Measurements from ENCODE around the gene TTC32.
"Not testable (repeated sequence)": the region's sequence is repeated elsewhere in the genome, so short reads cannot be mapped to it uniquely, and the experiment has no call there.

The TTC32 gene

GRCh38 chr2:19898592-19899329 is 3.0 kb downstream of the TTC32 start:
- no peak for DNase-seq

- no peak for DNase-seq
Observed at GRCh38 chr2:19897623-19898245, 4.0 kb downstream of the TTC32 start.

- no peak for DNase-seq
Observed at GRCh38 chr2:19895535-19895934, 6.2 kb downstream of the TTC32 start.

GRCh38 chr2:19894134-19894792 is 7.5 kb downstream of the TTC32 start:
- DNase-seq = no peak

GRCh38 chr2:19893520-19894133 is 8.2 kb downstream of the TTC32 start:
- DNase-seq = no peak

- DNase-seq = not testable (repeated sequence)
Observed at GRCh38 chr2:19891971-19892370, 9.8 kb downstream of the TTC32 start.

- DNase-seq = no peak
Observed at GRCh38 chr2:19890104-19890503, 11.7 kb downstream of the TTC32 start.

- no peak for DNase-seq
Observed at GRCh38 chr2:19888831-19889230, 13.0 kb downstream of the TTC32 start.

GRCh38 chr2:19887510-19887909 is 14.3 kb downstream of the TTC32 start:
- DNase-seq = no peak

GRCh38 chr2:19886261-19886660 is 15.5 kb downstream of the TTC32 start:
- DNase-seq = no peak

- DNase-seq = no peak
Observed at GRCh38 chr2:19885791-19886190, 16.0 kb downstream of the TTC32 start.

GRCh38 chr2:19883971-19884720 is 17.6 kb downstream of the TTC32 start:
- no peak for DNase-seq

- no peak for DNase-seq
Observed at GRCh38 chr2:19883486-19883885, 18.3 kb downstream of the TTC32 start.

GRCh38 chr2:19882286-19882685 is 19.5 kb downstream of the TTC32 start:
- DNase-seq = no peak

- no peak for DNase-seq
Observed at GRCh38 chr2:19881908-19882265, 19.9 kb downstream of the TTC32 start.

- DNase-seq = no peak
Observed at GRCh38 chr2:19881221-19881907, 20.4 kb downstream of the TTC32 start.

- not testable (repeated sequence) for DNase-seq
Observed at GRCh38 chr2:19880191-19880590, 21.6 kb downstream of the TTC32 start.

GRCh38 chr2:19879120-19879519 is 22.7 kb downstream of the TTC32 start:
- DNase-seq = no peak

GRCh38 chr2:19878268-19879046 is 23.3 kb downstream of the TTC32 start:
- no peak for DNase-seq

- DNase-seq = no peak
Observed at GRCh38 chr2:19876751-19877150, 25.0 kb downstream of the TTC32 start.

GRCh38 chr2:19875280-19875679 is 26.5 kb downstream of the TTC32 start:
- DNase-seq = no peak

- DNase-seq = no peak
Observed at GRCh38 chr2:19874726-19875125, 27.1 kb downstream of the TTC32 start.

All from activated CD4-positive, alpha-beta T cell treated with anti-CD3 and anti-CD28 coated beads, Interleukin-2, amount 50 U/mL, for 4 hours (primary cell).